ENCODE results near the gene PLAU.

PLAU gene

DNA sequence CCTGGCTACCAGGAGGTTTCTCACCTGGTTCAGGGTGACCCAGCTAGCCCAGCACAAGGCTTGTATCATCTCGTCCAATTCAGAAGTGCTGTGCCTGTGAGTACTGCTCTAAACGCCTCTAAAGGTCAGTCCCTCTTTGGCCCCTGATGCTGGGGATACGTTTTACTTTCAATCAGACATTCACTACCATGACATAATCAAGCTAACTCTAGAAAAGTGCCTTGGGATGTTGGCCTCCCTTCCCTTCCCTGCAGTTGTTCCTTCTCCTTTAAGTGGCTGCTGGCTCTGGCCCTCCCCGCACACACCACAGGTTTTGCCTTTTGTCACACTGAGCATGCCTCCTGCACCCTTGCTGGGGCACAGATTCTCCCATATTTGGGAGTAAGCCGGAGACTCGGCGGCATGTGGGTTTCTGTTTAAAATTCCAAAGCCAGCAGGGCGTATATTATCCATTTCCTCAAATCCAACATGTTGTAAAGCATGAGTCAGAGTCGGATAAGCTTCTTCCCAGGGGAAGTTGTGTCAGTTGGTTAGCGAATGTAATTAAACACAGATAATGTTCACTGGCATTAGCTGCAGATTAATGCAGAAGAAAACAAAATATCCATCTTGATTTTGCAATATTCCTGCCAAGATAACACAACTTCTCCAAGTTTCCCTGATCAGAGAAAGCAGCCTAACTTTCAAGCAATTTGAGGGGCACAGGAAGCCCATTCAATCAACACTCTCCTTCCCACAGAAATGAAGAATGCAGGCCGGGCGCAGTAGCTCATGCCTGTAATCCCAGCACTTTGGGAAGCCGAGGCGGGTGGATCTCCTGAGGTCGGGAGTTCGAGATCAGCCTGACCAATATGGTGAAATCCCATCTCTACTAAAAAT, 55.2 kb downstream of the PLAU start:
- no peak for DNase-seq (ENCODE audit: low read depth, low spot score)
- H3K4me3 ChIP-seq (ENCODE audit: low read length) = no peak overlapping the region

DNA sequence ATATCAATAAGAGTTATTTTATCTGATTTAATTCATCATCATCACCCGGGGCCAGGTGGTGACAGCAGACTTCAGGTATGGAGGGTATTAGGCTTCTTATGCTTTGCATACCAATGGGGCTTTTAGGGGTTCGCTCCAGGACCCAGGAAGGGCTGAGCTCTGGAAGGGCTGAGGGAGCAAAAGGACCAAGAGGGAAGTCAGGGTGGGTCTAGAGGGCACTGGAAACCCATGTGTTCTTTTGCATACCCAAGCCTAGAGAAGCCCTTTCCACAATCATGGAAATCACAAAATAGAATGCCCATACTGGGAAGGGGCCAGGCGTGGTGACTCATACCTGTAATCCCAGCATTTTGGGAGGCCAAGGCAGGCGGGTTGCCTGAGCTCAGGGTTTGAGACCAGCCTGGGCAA, 56.1 kb downstream of the PLAU start:
- no peak overlapping the region for H3K4me3 ChIP-seq (ENCODE audit: low read length)
- no peak for DNase-seq (ENCODE audit: low read depth, low spot score)

Measured in Jurkat, Clone E6-1 (cell line).